SU-DHL-6 (cell line): Measurements from ENCODE around the gene TTLL11.

Experiments
- EZH2phosphoT487 ChIP-seq: fragments of 200-600 bp; sonication (generic), shearing (Covaris generic); conservative IDR thresholded peaks from 2 replicates; pipeline ENCODE4 v1.6.1; 2018; ENCODE audit warnings: mild to moderate bottlenecking, antibody characterized with exemption, low read length, moderate library complexity, mixed read lengths
- TF ChIP-seq, protein P1 (sequence below): fragments of 200-600 bp; sonication (generic); IDR thresholded peaks from one replicate; pipeline ENCODE4 v1.5.1; 2017; ENCODE audit warnings: antibody characterized with exemption, mild to moderate bottlenecking, low read length, moderate library complexity; ENCODE audit not compliant: insufficient read depth, poor library complexity, severe bottlenecking

GRCh38 chr9:121990600-121991306, 102.4 kb downstream of the TTLL11 start:
- TF ChIP-seq, protein P1, sequence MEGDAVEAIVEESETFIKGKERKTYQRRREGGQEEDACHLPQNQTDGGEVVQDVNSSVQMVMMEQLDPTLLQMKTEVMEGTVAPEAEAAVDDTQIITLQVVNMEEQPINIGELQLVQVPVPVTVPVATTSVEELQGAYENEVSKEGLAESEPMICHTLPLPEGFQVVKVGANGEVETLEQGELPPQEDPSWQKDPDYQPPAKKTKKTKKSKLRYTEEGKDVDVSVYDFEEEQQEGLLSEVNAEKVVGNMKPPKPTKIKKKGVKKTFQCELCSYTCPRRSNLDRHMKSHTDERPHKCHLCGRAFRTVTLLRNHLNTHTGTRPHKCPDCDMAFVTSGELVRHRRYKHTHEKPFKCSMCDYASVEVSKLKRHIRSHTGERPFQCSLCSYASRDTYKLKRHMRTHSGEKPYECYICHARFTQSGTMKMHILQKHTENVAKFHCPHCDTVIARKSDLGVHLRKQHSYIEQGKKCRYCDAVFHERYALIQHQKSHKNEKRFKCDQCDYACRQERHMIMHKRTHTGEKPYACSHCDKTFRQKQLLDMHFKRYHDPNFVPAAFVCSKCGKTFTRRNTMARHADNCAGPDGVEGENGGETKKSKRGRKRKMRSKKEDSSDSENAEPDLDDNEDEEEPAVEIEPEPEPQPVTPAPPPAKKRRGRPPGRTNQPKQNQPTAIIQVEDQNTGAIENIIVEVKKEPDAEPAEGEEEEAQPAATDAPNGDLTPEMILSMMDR: no peak
- no peak for TF ChIP-seq EZH2phosphoT487
